Breast epithelium (tissue), 4 donors: ENCODE results near the gene GP1BB. TPM values are rescaled to one million over a fixed set of nuclear protein-coding genes. Genes with fewer than 3 reads are reported as not detected.
A peak's percentile ranks its signal among the peaks of the same experiment; 100 is the strongest.

ENCODE experiments used
- DNase-seq, 2 donors: peaks; one replicate each; pipeline ENCODE4 v3.0.0-alpha.2; 2019; ENCODE audit warnings: low spot score in 2 of 2
- H3K27ac ChIP-seq, 2 donors: fragments of 200-600 bp; sonication (generic) in 1 of 2; one replicate each; pipeline ENCODE4 v1.5.1; 2016 to 2019; ENCODE audit warnings: mild to moderate bottlenecking in 1 of 2
- H3K27me3 ChIP-seq, 2 donors: fragments of 200-600 bp; sonication (generic) in 1 of 2; one replicate each; pipeline versions ENCODE4 v1.5.1 to v1.6.0; 2017 to 2019; ENCODE audit warnings: control low read depth in 1 of 2, mild to moderate bottlenecking in 1 of 2
- H3K36me3 ChIP-seq: fragments of 200-600 bp; one replicate; pipeline ENCODE4 v1.5.1; 2019
- H3K4me1 ChIP-seq, 2 donors: fragments of 200-600 bp; sonication (generic); one replicate each; pipeline ENCODE4 v1.5.1; 2016 to 2019; ENCODE audit warnings: control low read depth in 1 of 2
- H3K4me3 ChIP-seq, 3 donors: fragments of 200-600 bp; sonication (generic); 1 replicate in 2 of 3; 2 replicates in 1 of 3; pipeline ENCODE4 v1.5.1; 2016 to 2019; ENCODE audit warnings: mild to moderate bottlenecking in 3 of 3, moderate library complexity in 2 of 3
- H3K9me3 ChIP-seq, 2 donors: fragments of 200-600 bp; sonication (generic) in 1 of 2; one replicate each; pipeline ENCODE4 v1.5.1; 2016 to 2019; ENCODE audit warnings: control low read depth in 1 of 2
- POLR2A ChIP-seq: fragments of 450-650 bp; IDR thresholded peaks from one replicate; pipeline ENCODE4 v1.6.1; 2016; ENCODE audit warnings: antibody characterized with exemption, mild to moderate bottlenecking, moderate library complexity
- POLR2AphosphoS5 ChIP-seq, 3 donors: sonication (generic); formaldehyde crosslinking; IDR thresholded peaks; one replicate each; pipeline ENCODE4 v1.6.1; 2017; ENCODE audit warnings: antibody characterized with exemption in 3 of 3
- intact Hi-C: fragments of 100-400 bp; cut with DNase I; formaldehyde crosslinking; loops from one replicate; pipeline ENCODE4 v1.15.1; 2023; ENCODE audit warnings: low total_unique reads
- total RNA-seq, 3 donors: library from RNA; depleted of rRNA; stranded (reverse); fragments of >200 nt; gene quantifications; one replicate each; pipeline ENCODE4 v1.1.0, GENCODE V29; 2016
- TF ChIP-seq, protein P1 (sequence below), 3 donors: fragments of 450-650 bp; IDR thresholded peaks; one replicate each; pipeline ENCODE4 v1.5.1; 2016 to 2017; ENCODE audit warnings: antibody characterized with exemption in 3 of 3, mild to moderate bottlenecking in 3 of 3, moderate library complexity in 3 of 3

Gene GP1BB
- total RNA-seq, 3 donors from 2014 or later: 1.3 to 6.2 (median 2.9) TPM

DNA sequence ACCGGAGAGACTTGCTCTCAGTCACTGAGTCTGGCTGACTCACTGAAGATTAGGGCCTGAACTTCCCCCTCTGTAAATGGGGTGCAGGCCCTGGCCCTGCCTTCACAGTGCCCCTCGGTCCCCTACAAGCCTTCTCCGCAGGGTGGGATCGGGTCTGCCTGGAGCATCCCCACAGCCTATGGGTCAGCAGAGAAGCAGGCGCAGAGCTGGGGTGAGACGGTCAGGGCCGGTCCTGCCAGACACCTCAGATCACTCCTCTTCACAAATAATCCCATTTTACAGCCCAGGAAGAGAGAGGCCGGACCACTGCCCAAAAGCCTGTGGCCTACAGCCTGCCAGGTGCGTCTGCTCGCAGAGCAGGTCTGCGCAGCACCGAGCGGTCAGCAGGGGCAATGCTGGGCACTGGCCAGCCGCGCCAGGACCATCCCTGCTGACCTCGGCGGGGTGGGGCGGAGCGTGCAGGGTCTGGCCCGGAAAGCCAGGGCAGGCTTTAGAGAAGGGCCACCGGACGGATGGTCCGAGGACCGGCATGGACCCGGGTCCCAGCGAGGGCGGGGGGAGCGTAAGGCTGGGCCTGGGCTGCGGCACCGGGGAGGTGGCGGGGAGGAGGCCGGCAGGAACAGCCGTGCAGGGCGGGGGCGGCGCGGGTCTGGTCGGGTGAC, 9.6 kb upstream of the GP1BB start:
- Histone ChIP-seq H3K27ac (peak overlapping the region in 1 of 2 donors; percentile 72), H3K4me1 (peaks cover 9% of the 10 kb centered on the region in 2 donors), H3K9me3 (no peaks in the 10 kb centered on the region), H3K27me3 (peaks cover 0 to under 1% of the 10 kb centered on the region in 2 donors), H3K36me3 (no peaks in the 10 kb centered on the region), H3K4me3 (peak overlapping the region; percentile 62 to 95 (median 72))
- intact Hi-C loops: no loop called here
- TF ChIP-seq, protein P1, sequence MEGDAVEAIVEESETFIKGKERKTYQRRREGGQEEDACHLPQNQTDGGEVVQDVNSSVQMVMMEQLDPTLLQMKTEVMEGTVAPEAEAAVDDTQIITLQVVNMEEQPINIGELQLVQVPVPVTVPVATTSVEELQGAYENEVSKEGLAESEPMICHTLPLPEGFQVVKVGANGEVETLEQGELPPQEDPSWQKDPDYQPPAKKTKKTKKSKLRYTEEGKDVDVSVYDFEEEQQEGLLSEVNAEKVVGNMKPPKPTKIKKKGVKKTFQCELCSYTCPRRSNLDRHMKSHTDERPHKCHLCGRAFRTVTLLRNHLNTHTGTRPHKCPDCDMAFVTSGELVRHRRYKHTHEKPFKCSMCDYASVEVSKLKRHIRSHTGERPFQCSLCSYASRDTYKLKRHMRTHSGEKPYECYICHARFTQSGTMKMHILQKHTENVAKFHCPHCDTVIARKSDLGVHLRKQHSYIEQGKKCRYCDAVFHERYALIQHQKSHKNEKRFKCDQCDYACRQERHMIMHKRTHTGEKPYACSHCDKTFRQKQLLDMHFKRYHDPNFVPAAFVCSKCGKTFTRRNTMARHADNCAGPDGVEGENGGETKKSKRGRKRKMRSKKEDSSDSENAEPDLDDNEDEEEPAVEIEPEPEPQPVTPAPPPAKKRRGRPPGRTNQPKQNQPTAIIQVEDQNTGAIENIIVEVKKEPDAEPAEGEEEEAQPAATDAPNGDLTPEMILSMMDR (IDR thresholded peaks at IDR 0.05): no peak
- TF ChIP-seq POLR2A (no peak), POLR2AphosphoS5 (IDR thresholded peaks at IDR 0.05) (no peak)
- DNase-seq: no peak

DNA sequence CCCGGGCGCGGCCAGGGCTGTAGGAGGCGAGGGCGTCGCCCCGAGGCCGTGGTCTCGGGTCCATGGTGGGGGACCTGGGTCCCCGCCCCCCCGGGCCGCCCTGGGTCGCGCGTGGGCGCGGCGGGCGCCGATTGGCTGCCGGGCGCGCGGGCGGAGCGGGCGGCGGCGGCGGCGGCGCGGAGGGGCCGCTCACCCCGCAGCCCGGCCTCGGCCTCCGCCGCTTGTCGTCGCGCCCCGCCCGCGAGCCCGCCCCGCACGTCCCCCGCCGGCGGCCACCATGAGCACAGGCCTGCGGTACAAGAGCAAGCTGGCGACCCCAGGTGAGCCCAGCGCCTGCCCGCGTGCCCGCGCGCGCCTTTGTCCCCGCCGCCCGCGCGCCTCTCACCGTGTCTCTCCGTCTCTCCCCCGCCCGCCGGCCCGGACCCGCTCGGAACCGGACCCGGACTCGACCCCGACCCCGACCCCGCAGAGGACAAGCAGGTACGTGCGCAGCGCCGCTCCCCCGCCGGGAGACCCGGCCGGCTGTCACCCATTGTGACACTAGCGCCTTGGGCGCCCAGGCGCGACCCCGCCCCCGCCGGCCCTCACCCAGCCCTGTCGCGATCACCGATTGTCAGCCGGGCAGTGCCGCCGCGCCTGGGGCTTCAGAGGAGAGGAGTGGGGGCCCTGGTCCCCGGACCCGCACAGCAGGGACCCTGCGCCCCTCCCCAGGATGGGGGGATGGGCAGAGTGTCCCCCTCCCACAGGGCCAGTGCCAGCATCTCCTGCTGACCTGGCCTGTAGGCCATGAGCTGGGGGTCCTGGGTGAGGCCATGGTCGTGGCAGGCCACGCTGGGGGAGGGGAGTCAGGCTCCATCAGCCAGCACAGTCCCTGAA, 8.8 kb upstream of the GP1BB start, which contains the start of gene SEPTIN5:
TSS of gene SEPTIN5 (plus strand) at position 192 of the 876 bp plus-strand sequence. CDS start at position 278, 86 bp downstream.
- no peaks in the 10 kb centered on the region for H3K36me3 ChIP-seq
- TF ChIP-seq POLR2A (no peak), POLR2AphosphoS5 (IDR thresholded peaks at IDR 0.05) (no peak)
- TF ChIP-seq, protein P1 (IDR thresholded peaks at IDR 0.05): no peak
- peak within 1 kb of the TSS; percentile 57 to 72 for H3K27ac ChIP-seq
- H3K4me1 ChIP-seq: peaks cover 9 to 12% of the 10 kb centered on the region in 2 donors
- intact Hi-C loops: no loop called here
- no peak for DNase-seq
- peaks cover 0 to 2% of the 10 kb centered on the region in 2 donors for H3K27me3 ChIP-seq
- peak within 1 kb of the TSS; percentile 62 to 95 (median 72) for H3K4me3 ChIP-seq
- no peaks in the 10 kb centered on the region for H3K9me3 ChIP-seq

DNA sequence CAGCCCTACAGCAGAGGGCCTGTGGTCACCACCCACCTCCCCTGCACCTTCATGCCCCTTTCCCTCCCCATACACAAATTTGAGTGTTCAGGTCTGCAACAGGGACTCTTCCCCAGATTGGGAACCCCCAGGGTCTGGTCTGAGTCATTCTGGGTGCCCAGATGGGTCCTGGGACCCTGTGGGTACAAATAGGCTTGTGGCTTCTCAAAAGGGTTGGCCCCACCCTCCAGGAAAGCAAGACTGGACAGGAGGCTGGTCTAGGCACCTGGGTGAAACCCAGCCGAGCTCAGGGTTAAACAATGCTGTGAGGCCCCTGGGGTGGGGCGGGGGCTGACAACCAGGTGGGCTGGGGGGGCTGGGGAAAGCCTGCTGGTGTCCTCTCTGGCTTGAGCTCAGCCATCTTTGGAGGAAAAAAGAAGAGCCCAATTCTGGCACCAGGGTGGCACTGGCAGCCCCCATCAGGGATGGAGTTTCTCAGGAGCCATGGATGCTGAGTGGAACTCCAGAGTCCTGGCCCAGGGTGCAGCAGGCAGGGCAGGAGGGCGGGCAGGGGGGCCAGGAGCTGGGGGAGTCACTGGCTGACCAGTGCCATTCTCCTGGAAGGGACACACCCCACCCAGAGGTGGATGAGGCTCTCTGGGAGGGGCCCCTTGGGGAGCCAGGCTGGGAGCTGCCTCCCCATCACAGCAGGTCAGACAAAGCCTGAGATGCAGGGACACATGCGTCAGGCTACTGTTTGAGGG, 8.0 kb upstream of the GP1BB start:
- intact Hi-C loops: no loop called here
- TF ChIP-seq POLR2A (no peak), POLR2AphosphoS5 (IDR thresholded peaks at IDR 0.05) (no peak)
- TF ChIP-seq, protein P1 (IDR thresholded peaks at IDR 0.05): no peak
- no peaks in the 10 kb centered on the region for H3K9me3 ChIP-seq
- H3K27me3 ChIP-seq: peaks cover 0 to 2% of the 10 kb centered on the region in 2 donors
- DNase-seq: no peak
- H3K4me1 ChIP-seq: peaks cover 9 to 12% of the 10 kb centered on the region in 2 donors
- H3K36me3 ChIP-seq: no peaks in the 10 kb centered on the region
- peak overlapping the region; percentile 57 to 72 for H3K27ac ChIP-seq
- peak overlapping the region; percentile 62 to 95 (median 72) for H3K4me3 ChIP-seq

DNA sequence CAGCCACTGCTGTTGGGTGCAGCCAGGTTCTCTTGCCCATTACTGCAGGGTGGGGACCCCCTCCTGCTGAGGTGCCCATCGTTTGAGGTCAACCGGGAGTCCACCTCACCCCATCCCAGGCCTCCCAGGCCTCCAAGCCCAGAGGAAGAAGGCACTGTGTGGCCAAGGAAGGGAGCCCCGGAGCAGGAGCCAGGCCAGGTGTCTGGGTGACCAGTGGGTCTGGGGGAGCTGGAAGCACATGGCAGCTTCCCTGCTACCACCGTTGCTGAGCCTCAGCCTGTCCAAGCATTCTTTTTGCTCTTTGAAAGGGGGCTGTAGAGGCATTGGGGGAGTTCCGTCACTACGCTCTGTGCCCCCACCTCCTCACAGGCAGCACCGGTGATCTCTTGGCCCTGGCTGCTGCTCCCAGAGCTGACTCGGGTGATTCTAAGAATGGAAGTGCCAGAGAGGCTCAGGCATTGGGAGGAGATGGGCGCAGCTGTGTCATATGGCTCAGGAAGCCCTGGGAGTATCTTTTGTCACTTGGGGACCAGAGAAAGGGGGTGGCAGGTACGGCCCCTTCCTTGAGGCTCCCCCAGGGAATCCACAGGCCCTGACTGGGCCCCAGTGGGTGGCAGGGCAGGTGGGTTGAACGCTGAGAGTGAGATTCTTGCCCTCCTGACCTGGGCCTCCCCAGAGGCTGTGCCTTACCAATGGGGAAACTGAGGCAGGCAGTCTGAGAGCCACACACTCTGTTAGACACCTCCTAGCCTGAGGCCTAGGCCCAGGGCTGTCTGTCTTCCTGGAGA, 7.1 kb upstream of the GP1BB start:
- no peak for TF ChIP-seq POLR2A
- TF ChIP-seq, protein P1 (IDR thresholded peaks at IDR 0.05): no peak
- no peak for TF ChIP-seq POLR2AphosphoS5 (IDR thresholded peaks at IDR 0.05)

More for the DNA sequence above, 7.1 kb upstream of the GP1BB start:
- H3K4me1 ChIP-seq: peaks cover 9 to 12% of the 10 kb centered on the region in 2 donors
- peaks cover 0 to 2% of the 10 kb centered on the region in 2 donors for H3K27me3 ChIP-seq
- no peaks in the 10 kb centered on the region for H3K36me3 ChIP-seq
- no peak for DNase-seq
- intact Hi-C loops: no loop called here
- H3K9me3 ChIP-seq: no peaks in the 10 kb centered on the region
- H3K4me3 ChIP-seq: peak overlapping the region in 1 of 3 donors; percentile 72
- H3K27ac ChIP-seq: no peak overlapping the region
